ENCODE results near the gene RFTN1. TPM values are rescaled to one million over a fixed set of nuclear protein-coding genes. Genes with fewer than 3 reads are reported as not detected.

The RFTN1 gene
- total and polyA plus RNA-seq, 10 of the 15 experiments (the other 5 are each of a cell fraction or from before 2014, with no cell fraction given), result 20.6 to 213 (median 147) TPM

DNA sequence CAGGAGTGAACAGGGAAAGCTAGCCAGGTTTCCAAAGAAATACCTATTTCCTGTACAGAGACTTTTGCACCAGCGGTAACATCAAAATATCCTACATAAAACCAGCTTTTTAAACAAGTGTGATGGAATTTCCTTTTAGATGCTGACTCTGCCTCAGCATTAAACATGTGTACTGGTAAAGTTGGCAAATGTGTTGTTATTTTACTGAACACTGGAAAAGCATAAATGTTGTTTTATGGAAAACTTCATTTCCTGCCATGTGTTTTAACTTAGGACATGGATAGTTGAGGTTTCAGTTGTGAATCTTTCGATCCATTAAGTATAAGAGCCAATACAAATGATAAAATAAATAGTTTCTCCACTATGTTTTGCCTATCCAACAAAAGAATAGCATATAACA is 232.8 kb downstream of the RFTN1 start:
- no peak overlapping the region for H2AFZ ChIP-seq (ENCODE audit: control insufficient read depth, low read depth, low read length)
- BruUV-seq (replicated peaks), result no TSS peak
- intact Hi-C loops (cut with micrococcal nuclease; ENCODE audit: unreplicated experiment) (no loop called here), in situ Hi-C loops (cut with MboI) (loop anchor here (10.0 to 25.0 kb wide), 3 partner anchors 614 to 932 kb away; no protein-coding TSS in a partner anchor)
- H3K9me3 ChIP-seq (replicated peaks; ENCODE audit: control insufficient read depth, insufficient read depth, low read length), result no peaks in the 10 kb centered on the region
- no peak overlapping the region for H3K4me3 ChIP-seq
- CTCF ChIA-PET, result interaction anchor here (1.1 to 3.0 kb wide), 3 partner anchors 9 to 16 kb away, joined by 3 to 14 read pairs (median 6); partner anchors contain the start of genes DPH3 and OXNAD1
- WGBS (ENCODE audit: insufficient coverage, insufficient replicate concordance, low lambda C conversion rate, missing lambda C conversion rate), result 97% methylated on average over 2 of the region's 2 CpGs
- no peak overlapping the region for H3K27ac ChIP-seq (ENCODE audit: control insufficient read depth, insufficient read depth)
- H4K20me1 ChIP-seq (ENCODE audit: control insufficient read depth, insufficient read depth), result no peaks in the 10 kb centered on the region
- POLR2A ChIA-PET, result no interaction called here
- SMC1A ChIA-PET (ENCODE audit: uncharacterized antibody, unreplicated experiment), result interaction anchor here (0.7 to 1.7 kb wide), 4 partner anchors 11 to 115 kb away, joined by 3 to 4 read pairs (median 3); partner anchors contain the start of genes DPH3 and OXNAD1
- ATAC-seq, result no peak
- RAD21 ChIA-PET (ENCODE audit: unreplicated experiment), result no interaction called here
- no peaks in the 10 kb centered on the region for H3K79me2 ChIP-seq (ENCODE audit: control insufficient read depth, insufficient read depth, low read length)
- H3K4me1 ChIP-seq (ENCODE audit: control insufficient read depth, insufficient read depth, low read length), result no peaks in the 10 kb centered on the region
- no peak for DNase-seq (ENCODE audit: low read depth, low spot score)
- H3K9ac ChIP-seq (ENCODE audit: control insufficient read depth, insufficient read depth, low read length), result no peak overlapping the region
- H3K27me3 ChIP-seq (replicated peaks in 1 of 2; ENCODE audit: control insufficient read depth in 2 of 2, insufficient read depth in 2 of 2, low read length in 1 of 2), result no peaks in the 10 kb centered on the region
- no peak for FAIRE-seq
- no peak overlapping the region for H3K4me2 ChIP-seq (ENCODE audit: control insufficient read depth, insufficient read depth)
- peaks cover 0 to 5% of the 10 kb centered on the region in 2 experiments; a peak in 3 of 4 replicates for H3K36me3 ChIP-seq (ENCODE audit: control insufficient read depth in 2 of 2, insufficient read depth in 2 of 2, low read length in 1 of 2)
- TF ChIP-seq, protein P1, sequence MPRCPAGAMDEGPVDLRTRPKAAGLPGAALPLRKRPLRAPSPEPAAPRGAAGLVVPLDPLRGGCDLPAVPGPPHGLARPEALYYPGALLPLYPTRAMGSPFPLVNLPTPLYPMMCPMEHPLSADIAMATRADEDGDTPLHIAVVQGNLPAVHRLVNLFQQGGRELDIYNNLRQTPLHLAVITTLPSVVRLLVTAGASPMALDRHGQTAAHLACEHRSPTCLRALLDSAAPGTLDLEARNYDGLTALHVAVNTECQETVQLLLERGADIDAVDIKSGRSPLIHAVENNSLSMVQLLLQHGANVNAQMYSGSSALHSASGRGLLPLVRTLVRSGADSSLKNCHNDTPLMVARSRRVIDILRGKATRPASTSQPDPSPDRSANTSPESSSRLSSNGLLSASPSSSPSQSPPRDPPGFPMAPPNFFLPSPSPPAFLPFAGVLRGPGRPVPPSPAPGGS (IDR thresholded peaks at IDR 0.05; ENCODE audit: borderline replicate concordance, insufficient read depth, low read depth, low read length, poor library complexity, severe bottlenecking), result no peak
- no peak for TF ChIP-seq RAD51 (IDR thresholded peaks at IDR 0.05)
- TF ChIP-seq SMARCA5 (IDR thresholded peaks at IDR 0.05), result no peak
- TF ChIP-seq EGR1 (IDR thresholded peaks at IDR 0.05; ENCODE audit: borderline replicate concordance in 1 of 2, low read depth in 2 of 2, low read length in 2 of 2), result no peak
- TF ChIP-seq KDM1A (IDR thresholded peaks at IDR 0.05; ENCODE audit: borderline replicate concordance), result no peak
- TF ChIP-seq, protein P2, sequence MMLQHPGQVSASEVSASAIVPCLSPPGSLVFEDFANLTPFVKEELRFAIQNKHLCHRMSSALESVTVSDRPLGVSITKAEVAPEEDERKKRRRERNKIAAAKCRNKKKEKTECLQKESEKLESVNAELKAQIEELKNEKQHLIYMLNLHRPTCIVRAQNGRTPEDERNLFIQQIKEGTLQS (IDR thresholded peaks at IDR 0.05; ENCODE audit: borderline replicate concordance, extremely low read depth, low read depth, low read length), result no peak
- TF ChIP-seq PML (IDR thresholded peaks at IDR 0.05; ENCODE audit: low read length), result no peak
- TF ChIP-seq HDGF (IDR thresholded peaks at IDR 0.05), result no peak
- TF ChIP-seq, protein P3, sequence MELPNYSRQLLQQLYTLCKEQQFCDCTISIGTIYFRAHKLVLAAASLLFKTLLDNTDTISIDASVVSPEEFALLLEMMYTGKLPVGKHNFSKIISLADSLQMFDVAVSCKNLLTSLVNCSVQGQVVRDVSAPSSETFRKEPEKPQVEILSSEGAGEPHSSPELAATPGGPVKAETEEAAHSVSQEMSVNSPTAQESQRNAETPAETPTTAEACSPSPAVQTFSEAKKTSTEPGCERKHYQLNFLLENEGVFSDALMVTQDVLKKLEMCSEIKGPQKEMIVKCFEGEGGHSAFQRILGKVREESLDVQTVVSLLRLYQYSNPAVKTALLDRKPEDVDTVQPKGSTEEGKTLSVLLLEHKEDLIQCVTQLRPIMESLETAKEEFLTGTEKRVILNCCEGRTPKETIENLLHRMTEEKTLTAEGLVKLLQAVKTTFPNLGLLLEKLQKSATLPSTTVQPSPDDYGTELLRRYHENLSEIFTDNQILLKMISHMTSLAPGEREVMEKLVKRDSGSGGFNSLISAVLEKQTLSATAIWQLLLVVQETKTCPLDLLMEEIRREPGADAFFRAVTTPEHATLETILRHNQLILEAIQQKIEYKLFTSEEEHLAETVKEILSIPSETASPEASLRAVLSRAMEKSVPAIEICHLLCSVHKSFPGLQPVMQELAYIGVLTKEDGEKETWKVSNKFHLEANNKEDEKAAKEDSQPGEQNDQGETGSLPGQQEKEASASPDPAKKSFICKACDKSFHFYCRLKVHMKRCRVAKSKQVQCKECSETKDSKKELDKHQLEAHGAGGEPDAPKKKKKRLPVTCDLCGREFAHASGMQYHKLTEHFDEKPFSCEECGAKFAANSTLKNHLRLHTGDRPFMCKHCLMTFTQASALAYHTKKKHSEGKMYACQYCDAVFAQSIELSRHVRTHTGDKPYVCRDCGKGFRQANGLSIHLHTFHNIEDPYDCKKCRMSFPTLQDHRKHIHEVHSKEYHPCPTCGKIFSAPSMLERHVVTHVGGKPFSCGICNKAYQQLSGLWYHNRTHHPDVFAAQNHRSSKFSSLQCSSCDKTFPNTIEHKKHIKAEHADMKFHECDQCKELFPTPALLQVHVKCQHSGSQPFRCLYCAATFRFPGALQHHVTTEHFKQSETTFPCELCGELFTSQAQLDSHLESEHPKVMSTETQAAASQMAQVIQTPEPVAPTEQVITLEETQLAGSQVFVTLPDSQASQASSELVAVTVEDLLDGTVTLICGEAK (IDR thresholded peaks at IDR 0.05; ENCODE audit: borderline replicate concordance), result no peak
- no peak for TF ChIP-seq NBN (IDR thresholded peaks at IDR 0.05)
- TF ChIP-seq NR2C1 (IDR thresholded peaks at IDR 0.05), result no peak
- TF ChIP-seq ZSCAN29 (IDR thresholded peaks at IDR 0.05), result no peak
- no peak for TF ChIP-seq CEBPB (IDR thresholded peaks at IDR 0.05; ENCODE audit: borderline replicate concordance in 1 of 2, low read depth in 2 of 2, low read length in 2 of 2)
- TF ChIP-seq JUNB (IDR thresholded peaks at IDR 0.05), result no peak
- TF ChIP-seq KLF5 (IDR thresholded peaks at IDR 0.05; ENCODE audit: partially characterized antibody), result no peak
- TF ChIP-seq, protein P4, sequence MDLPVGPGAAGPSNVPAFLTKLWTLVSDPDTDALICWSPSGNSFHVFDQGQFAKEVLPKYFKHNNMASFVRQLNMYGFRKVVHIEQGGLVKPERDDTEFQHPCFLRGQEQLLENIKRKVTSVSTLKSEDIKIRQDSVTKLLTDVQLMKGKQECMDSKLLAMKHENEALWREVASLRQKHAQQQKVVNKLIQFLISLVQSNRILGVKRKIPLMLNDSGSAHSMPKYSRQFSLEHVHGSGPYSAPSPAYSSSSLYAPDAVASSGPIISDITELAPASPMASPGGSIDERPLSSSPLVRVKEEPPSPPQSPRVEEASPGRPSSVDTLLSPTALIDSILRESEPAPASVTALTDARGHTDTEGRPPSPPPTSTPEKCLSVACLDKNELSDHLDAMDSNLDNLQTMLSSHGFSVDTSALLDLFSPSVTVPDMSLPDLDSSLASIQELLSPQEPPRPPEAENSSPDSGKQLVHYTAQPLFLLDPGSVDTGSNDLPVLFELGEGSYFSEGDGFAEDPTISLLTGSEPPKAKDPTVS (IDR thresholded peaks at IDR 0.05; ENCODE audit: low read depth, low read length), result no peak
- TF ChIP-seq, protein P5, sequence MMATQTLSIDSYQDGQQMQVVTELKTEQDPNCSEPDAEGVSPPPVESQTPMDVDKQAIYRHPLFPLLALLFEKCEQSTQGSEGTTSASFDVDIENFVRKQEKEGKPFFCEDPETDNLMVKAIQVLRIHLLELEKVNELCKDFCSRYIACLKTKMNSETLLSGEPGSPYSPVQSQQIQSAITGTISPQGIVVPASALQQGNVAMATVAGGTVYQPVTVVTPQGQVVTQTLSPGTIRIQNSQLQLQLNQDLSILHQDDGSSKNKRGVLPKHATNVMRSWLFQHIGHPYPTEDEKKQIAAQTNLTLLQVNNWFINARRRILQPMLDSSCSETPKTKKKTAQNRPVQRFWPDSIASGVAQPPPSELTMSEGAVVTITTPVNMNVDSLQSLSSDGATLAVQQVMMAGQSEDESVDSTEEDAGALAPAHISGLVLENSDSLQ (IDR thresholded peaks at IDR 0.05), result no peak
